ENCODE results near the gene NDST3. TPM values are rescaled to one million over a fixed set of nuclear protein-coding genes. Genes with fewer than 3 reads are reported as not detected.
"Not testable (repeated sequence)": the region's sequence is repeated elsewhere in the genome, so short reads cannot be mapped to it uniquely, and the experiment has no call there.

NDST3 gene
- total RNA-seq, 2 experiments from 2014 or later, result not detected

DNA sequence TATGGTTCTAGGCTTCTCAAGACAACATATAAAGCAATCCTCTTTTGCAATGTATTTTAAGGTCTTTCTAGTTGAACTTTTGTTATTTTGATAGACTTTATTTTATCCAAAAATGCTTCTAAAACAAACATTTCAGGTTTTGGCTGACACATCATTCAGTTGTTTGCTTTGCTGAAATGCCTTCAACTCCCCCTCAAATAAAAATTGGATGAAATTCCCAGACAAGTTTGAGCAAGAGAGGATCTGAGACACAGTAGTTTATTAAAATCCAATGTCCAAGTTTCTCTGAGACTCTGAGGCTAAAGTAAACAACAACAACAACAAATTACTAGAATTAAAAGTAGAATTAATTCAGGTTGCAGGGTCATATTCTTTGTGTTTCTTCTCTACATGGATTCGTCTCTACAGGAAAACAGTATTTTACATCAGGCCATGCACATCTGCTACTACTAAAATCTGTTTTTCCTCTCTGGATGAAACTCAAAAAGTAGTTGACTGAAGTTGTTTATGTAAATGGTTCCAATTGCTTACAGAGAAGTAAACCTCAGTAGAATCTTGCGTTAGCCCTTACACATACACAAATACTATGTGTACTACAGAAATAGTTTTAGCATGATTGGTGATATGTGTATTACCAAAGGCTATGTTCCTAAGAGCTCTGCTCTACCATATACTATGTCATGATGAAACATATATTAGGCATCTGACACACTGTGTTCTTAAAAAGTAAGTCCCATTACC, 253.6 kb downstream of the NDST3 start:
- no peak for DNase-seq
- Mint-ChIP-seq H3K4me1 (peaks cover 6% of the 10 kb centered on the region), H3K9me3 (ENCODE audit: low read depth) (no peaks in the 10 kb centered on the region), H3K4me3 (no peak overlapping the region), H3K36me3 (ENCODE audit: low read depth) (peaks cover 5% of the 10 kb centered on the region), H3K27me3 (no peaks in the 10 kb centered on the region), H3K27ac (no peak overlapping the region)
- POLR2A ChIA-PET, result no interaction called here
- CTCF ChIA-PET, result no interaction called here
- intact Hi-C loops (cut with DNase I, micrococcal nuclease), result no loop called here
- ATAC-seq, result no peak

DNA sequence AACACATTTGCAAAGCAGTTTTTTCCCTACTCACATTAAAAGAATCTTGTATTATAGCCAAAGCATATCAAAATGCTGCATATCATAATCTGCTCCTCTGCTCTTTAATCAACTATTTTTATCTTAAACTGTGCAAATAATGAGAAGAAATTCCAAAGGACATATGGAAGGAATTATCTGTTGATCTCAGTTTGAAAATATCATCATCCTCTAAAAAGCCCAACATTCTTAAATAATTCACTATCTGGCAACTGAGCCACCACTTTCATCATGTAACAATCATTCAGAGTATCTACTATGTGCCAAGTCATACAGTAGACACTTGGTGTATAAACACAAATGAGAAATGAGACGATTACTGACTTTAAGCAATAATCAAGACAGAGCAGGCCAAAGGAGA, 255.5 kb downstream of the NDST3 start:
- H3K27ac Mint-ChIP-seq, result no peak overlapping the region
- no peak overlapping the region for H3K4me3 Mint-ChIP-seq
- ChIA-PET CTCF (interaction anchor here (0.7 kb wide), 1 partner anchor 12 kb away, joined by 3 read pairs; no protein-coding TSS in a partner anchor), POLR2A (no interaction called here)
- intact Hi-C loops (cut with DNase I, micrococcal nuclease), result no loop called here
- H3K27me3 Mint-ChIP-seq, result no peaks in the 10 kb centered on the region
- H3K9me3 Mint-ChIP-seq (ENCODE audit: low read depth), result no peaks in the 10 kb centered on the region
- ATAC-seq (no peak), DNase-seq (no peak)
- H3K36me3 Mint-ChIP-seq (ENCODE audit: low read depth), result peaks cover 2% of the 10 kb centered on the region
- peaks cover 3% of the 10 kb centered on the region for H3K4me1 Mint-ChIP-seq

DNA sequence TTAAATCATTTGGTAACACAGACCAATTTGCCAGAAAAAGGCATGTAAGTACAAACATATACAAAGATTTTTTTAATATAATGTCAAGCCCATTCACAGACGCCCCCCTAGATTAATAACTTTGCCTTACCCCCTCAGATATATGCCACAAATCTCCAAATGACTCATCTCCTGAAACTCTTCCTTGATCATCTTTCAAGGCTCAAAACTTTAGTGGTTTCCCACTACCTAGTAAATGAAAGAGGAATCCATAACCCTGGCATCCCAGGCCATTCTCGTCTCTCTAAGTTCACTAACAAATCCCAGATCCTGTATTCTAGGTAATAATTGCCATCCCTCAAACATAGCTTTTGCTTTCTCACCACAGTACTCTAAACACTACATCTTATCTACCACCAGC, 256.7 kb downstream of the NDST3 start:
- intact Hi-C loops (cut with DNase I, micrococcal nuclease), result no loop called here
- Mint-ChIP-seq H3K27ac (peak overlapping the region; percentile 34), H3K36me3 (ENCODE audit: low read depth) (peaks cover 2% of the 10 kb centered on the region), H3K27me3 (no peaks in the 10 kb centered on the region), H3K9me3 (ENCODE audit: low read depth) (no peaks in the 10 kb centered on the region), H3K4me3 (no peak overlapping the region), H3K4me1 (peaks cover 3% of the 10 kb centered on the region)
- POLR2A ChIA-PET, result no interaction called here
- DNase-seq, result no peak
- CTCF ChIA-PET, result no interaction called here
- ATAC-seq, result no peak

GRCh38 chr4:118296729-118297128, 262.4 kb downstream of the NDST3 start:
- no peak overlapping the region for H3K27ac Mint-ChIP-seq
- H3K4me1 Mint-ChIP-seq, result no peaks in the 10 kb centered on the region
- H3K4me3 Mint-ChIP-seq, result no peak overlapping the region
- H3K36me3 Mint-ChIP-seq (ENCODE audit: low read depth), result peaks cover 2% of the 10 kb centered on the region
- DNase-seq (no peak), ATAC-seq (no peak)
- no peaks in the 10 kb centered on the region for H3K9me3 Mint-ChIP-seq (ENCODE audit: low read depth)
- intact Hi-C loops (cut with DNase I, micrococcal nuclease), result no loop called here
- CTCF ChIA-PET, result no interaction called here
- peaks cover 2% of the 10 kb centered on the region for H3K27me3 Mint-ChIP-seq
- POLR2A ChIA-PET, result no interaction called here

DNA sequence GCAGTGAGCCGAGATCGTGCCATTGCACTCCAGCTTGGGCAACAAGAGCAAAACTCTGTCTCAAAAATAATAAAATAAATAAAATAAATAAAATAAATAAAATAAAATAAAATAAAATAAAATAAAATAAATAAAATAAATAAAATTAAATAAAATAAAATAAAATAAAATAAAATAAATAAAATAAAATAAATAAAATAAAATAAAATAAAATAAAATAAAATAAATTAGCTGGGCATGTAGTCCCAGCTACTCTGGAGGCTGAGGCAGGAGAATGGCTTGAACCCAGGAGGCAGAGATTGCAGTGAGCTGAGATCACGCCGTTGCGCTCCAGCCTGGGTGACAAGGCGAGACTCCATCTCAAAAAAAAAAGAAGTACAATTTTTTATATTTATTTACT, 265.3 kb downstream of the NDST3 start:
- H3K9me3 Mint-ChIP-seq (ENCODE audit: low read depth); H3K4me1 Mint-ChIP-seq; intact Hi-C loops (cut with DNase I, micrococcal nuclease); ATAC-seq; CTCF ChIA-PET; DNase-seq; H3K36me3 Mint-ChIP-seq (ENCODE audit: low read depth); H3K27ac Mint-ChIP-seq; H3K4me3 Mint-ChIP-seq; POLR2A ChIA-PET; H3K27me3 Mint-ChIP-seq: not testable (repeated sequence)

GRCh38 chr4:118307643-118308042, 273.4 kb downstream of the NDST3 start:
- ATAC-seq (no peak), DNase-seq (no peak)
- H3K4me1 Mint-ChIP-seq, result no peaks in the 10 kb centered on the region
- H3K9me3 Mint-ChIP-seq (ENCODE audit: low read depth), result no peaks in the 10 kb centered on the region
- peaks cover 18% of the 10 kb centered on the region for H3K27me3 Mint-ChIP-seq
- no peaks in the 10 kb centered on the region for H3K36me3 Mint-ChIP-seq (ENCODE audit: low read depth)
- ChIA-PET CTCF (no interaction called here), POLR2A (no interaction called here)
- H3K27ac Mint-ChIP-seq, result no peak overlapping the region
- no peak overlapping the region for H3K4me3 Mint-ChIP-seq
- intact Hi-C loops (cut with DNase I, micrococcal nuclease), result no loop called here
